Thoracic aorta (tissue), 2 donors: ENCODE data around the gene RPL32. TPM values are rescaled to one million over a fixed set of nuclear protein-coding genes. Genes with fewer than 3 reads are reported as not detected.

Source experiments
- ATAC-seq: fragments of 150-250 bp; one replicate; pipeline ENCODE4 v1.8.0; 2017; ENCODE audit warnings: low read depth; ENCODE audit not compliant: insufficient number of reproducible peaks, low FRiP score
- DNase-seq: peaks from one replicate; pipeline ENCODE4 v3.0.0-alpha.2; 2020; ENCODE audit warnings: low spot score
- H3K27ac ChIP-seq, 2 donors: fragments of 200-600 bp; sonication (generic); 1 replicate in 1 of 2; 2 replicates in 1 of 2; pipeline ENCODE4 v1.5.1; 2016; ENCODE audit warnings: mild to moderate bottlenecking in 2 of 2, moderate library complexity in 2 of 2
- H3K27me3 ChIP-seq: fragments of 200-600 bp; sonication (generic); replicated peaks from 2 replicates; pipeline ENCODE4 v1.6.0; 2016; ENCODE audit warnings: mild to moderate bottlenecking; ENCODE audit not compliant: insufficient read depth
- H3K36me3 ChIP-seq: fragments of 200-600 bp; sonication (generic); one replicate; pipeline ENCODE4 v1.5.1; 2016
- H3K4me1 ChIP-seq, 2 donors: fragments of 200-600 bp; sonication (generic); 1 replicate in 1 of 2; 2 replicates in 1 of 2; pipeline versions ENCODE4 v1.5.1 to v1.6.0; 2016; ENCODE audit warnings: low read depth in 2 of 2, mild to moderate bottlenecking in 1 of 2; ENCODE audit not compliant: control insufficient read depth in 1 of 2
- H3K4me3 ChIP-seq: fragments of 200-600 bp; sonication (generic); 2 replicates; pipeline ENCODE4 v1.5.1; 2016; ENCODE audit warnings: mild to moderate bottlenecking
- H3K9me3 ChIP-seq: fragments of 200-600 bp; sonication (generic); 2 replicates; pipeline ENCODE4 v1.5.1; 2016
- total RNA-seq, 2 donors: library from RNA; depleted of rRNA; stranded (reverse); fragments of >200 nt; gene quantifications; one replicate each; pipeline versions ENCODE4 v1.1.0 to v1.2.3, GENCODE V29; 2016
- TF ChIP-seq, protein P1 (sequence below): fragments of 200-600 bp; sonication (generic); IDR thresholded peaks from one replicate; pipeline ENCODE4 v1.5.1; 2019; ENCODE audit warnings: antibody characterized with exemption

The RPL32 gene
- total RNA-seq, 2 donors from 2014 or later, result 455 to 867 TPM

GRCh38 chr3:12871404-12871983 is 30.1 kb upstream of the RPL32 start:
- H3K9me3 ChIP-seq, result no peaks in the 10 kb centered on the region
- TF ChIP-seq, protein P1, sequence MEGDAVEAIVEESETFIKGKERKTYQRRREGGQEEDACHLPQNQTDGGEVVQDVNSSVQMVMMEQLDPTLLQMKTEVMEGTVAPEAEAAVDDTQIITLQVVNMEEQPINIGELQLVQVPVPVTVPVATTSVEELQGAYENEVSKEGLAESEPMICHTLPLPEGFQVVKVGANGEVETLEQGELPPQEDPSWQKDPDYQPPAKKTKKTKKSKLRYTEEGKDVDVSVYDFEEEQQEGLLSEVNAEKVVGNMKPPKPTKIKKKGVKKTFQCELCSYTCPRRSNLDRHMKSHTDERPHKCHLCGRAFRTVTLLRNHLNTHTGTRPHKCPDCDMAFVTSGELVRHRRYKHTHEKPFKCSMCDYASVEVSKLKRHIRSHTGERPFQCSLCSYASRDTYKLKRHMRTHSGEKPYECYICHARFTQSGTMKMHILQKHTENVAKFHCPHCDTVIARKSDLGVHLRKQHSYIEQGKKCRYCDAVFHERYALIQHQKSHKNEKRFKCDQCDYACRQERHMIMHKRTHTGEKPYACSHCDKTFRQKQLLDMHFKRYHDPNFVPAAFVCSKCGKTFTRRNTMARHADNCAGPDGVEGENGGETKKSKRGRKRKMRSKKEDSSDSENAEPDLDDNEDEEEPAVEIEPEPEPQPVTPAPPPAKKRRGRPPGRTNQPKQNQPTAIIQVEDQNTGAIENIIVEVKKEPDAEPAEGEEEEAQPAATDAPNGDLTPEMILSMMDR, result no peak
- H3K4me3 ChIP-seq, result peak overlapping the region; percentile 14
- no peak for ATAC-seq
- H3K27ac ChIP-seq, result peak overlapping the region in 1 of 2 donors; percentile 61
- H3K36me3 ChIP-seq, result no peaks in the 10 kb centered on the region
- H3K4me1 ChIP-seq, result peaks cover 8 to 39% of the 10 kb centered on the region in 2 donors
- no peak for DNase-seq
- H3K27me3 ChIP-seq, result no peaks in the 10 kb centered on the region

DNA sequence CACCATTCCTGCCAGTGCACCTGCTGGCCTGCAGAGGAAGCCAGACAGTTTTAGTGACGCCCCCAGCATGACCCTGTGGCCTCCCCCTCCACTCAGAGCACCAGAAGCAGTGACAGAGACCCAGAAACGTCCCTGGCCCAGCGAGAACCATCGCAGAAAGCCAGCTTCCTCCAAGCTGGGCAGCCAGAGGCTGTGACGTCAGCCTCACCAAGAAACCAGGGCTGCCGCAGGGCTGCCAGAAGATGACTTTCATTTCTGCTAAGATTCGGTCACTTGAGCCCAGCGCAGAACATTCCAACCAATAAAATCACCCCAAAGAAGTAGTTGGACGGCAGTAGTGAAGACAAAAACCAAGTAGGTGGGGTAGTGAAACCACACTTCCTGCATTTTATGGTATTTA is 29.6 kb upstream of the RPL32 start:
- TF ChIP-seq, protein P1, result no peak
- no peaks in the 10 kb centered on the region for H3K36me3 ChIP-seq
- H3K9me3 ChIP-seq, result no peaks in the 10 kb centered on the region
- no peaks in the 10 kb centered on the region for H3K27me3 ChIP-seq
- peak overlapping the region; percentile 14 for H3K4me3 ChIP-seq
- peak; percentile 36 for DNase-seq
- H3K4me1 ChIP-seq, result peaks cover 8 to 34% of the 10 kb centered on the region in 2 donors
- ATAC-seq, result no peak
- peak overlapping the region; percentile 61 to 70 for H3K27ac ChIP-seq

DNA sequence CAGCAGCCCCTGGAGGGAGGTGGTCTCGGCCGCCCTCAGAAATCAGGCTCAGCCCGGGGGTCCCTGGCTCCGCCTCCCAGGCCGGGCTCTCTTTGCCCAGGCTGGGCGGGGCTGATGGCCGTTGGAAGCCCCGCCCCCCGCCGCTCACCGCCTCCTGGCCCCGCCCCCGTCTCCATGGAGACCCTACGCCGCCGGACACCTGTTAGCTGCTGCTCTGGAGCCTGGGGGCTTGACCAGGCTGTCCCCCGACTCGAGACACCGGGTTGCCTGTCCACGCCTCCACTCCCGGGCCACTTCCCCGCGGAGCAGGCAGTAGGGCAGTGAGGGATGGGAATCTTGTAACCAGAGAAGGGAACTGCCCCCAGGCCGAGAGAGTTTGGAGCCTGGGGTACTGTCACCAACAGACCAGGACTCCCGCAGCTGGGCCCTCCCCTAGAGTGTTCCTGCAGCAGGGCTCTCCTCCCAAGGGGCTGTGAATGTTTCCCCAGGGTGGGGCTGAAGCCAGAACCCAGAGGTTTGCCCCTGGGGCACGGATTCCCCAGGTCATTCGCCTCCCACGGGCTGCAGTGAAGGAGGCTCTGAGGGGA is 27.8 kb upstream of the RPL32 start:
- DNase-seq (no peak), ATAC-seq (no peak)
- Histone ChIP-seq H3K27me3 (no peaks in the 10 kb centered on the region), H3K27ac (no peak overlapping the region), H3K4me3 (peak overlapping the region; percentile 61), H3K36me3 (no peaks in the 10 kb centered on the region), H3K9me3 (peaks cover 4% of the 10 kb centered on the region), H3K4me1 (peaks cover 8 to 29% of the 10 kb centered on the region in 2 donors)
- TF ChIP-seq, protein P1, result no peak

GRCh38 chr3:12868039-12869034 is 27.0 kb upstream of the RPL32 start:
- Histone ChIP-seq H3K27ac (no peak overlapping the region), H3K9me3 (peaks cover 4% of the 10 kb centered on the region), H3K27me3 (no peaks in the 10 kb centered on the region), H3K4me3 (peak overlapping the region; percentile 61), H3K4me1 (peaks cover 8 to 29% of the 10 kb centered on the region in 2 donors), H3K36me3 (no peaks in the 10 kb centered on the region)
- TF ChIP-seq, protein P1, result peak; percentile 87
- DNase-seq (peak; percentile 60), ATAC-seq (peak; percentile 72)

DNA sequence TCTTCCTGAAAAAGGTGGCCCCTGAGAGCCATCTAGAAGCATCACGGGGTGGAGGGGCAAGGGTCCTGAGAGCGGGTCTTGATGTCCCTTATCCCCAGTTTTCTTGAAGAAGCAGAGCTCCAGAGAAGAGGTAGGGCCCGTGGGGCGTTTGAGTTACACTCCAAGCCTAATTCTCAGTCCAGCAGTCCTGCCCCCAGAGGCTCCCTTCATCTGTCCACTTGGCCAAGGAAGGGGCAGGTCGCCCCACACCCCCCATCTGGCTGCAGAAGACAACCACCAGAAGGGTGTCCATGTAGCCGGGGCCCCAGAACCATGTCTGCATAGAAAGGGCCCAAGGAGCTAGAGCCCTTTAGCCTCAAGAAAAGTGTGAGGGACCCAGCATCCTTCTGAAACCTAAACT is 25.5 kb upstream of the RPL32 start:
- ATAC-seq (no peak), DNase-seq (no peak)
- no peak overlapping the region for H3K27ac ChIP-seq
- H3K36me3 ChIP-seq, result no peaks in the 10 kb centered on the region
- TF ChIP-seq, protein P1, result no peak
- H3K9me3 ChIP-seq, result peaks cover 4% of the 10 kb centered on the region
- no peak overlapping the region for H3K4me3 ChIP-seq
- no peaks in the 10 kb centered on the region for H3K27me3 ChIP-seq
- H3K4me1 ChIP-seq, result peaks cover 8 to 28% of the 10 kb centered on the region in 2 donors
